Right lobe of liver (tissue), 6 donors: ENCODE measurements around the gene CNTN5. TPM values are rescaled to one million over a fixed set of nuclear protein-coding genes. Genes with fewer than 3 reads are reported as not detected.

Experiments used
- ATAC-seq, 4 donors: fragments of 200-7000 bp; cut with Tn5 transposase; one replicate each; pipeline ENCODE4 v1.9.1; 2020; ENCODE audit warnings: mild to moderate bottlenecking in 4 of 4, moderate library complexity in 4 of 4
- DNase-seq, 3 donors: peaks; one replicate each; pipeline ENCODE4 v3.0.0-alpha.2; 2020
- H3K27ac ChIP-seq, 3 donors: fragments of 200-600 bp; one replicate each; pipeline ENCODE4 v1.8.0; 2022
- H3K27me3 ChIP-seq, 2 donors: fragments of 200-600 bp; one replicate each; pipeline ENCODE4 v1.8.0; 2022
- H3K36me3 ChIP-seq, 4 donors: fragments of 200-600 bp; sonication (generic) in 1 of 4; one replicate each; pipeline versions ENCODE4 v1.5.1 to v1.8.0; 2017 to 2022; ENCODE audit warnings: control low read depth in 1 of 4
- H3K4me1 ChIP-seq, 4 donors: fragments of 200-600 bp; sonication (generic) in 1 of 4; one replicate each; pipeline versions ENCODE4 v1.5.1 to v1.8.0; 2017 to 2022; ENCODE audit warnings: control low read depth in 1 of 4
- H3K4me3 ChIP-seq, 3 donors: fragments of 200-600 bp; one replicate each; pipeline ENCODE4 v1.8.0; 2022
- H3K9me3 ChIP-seq, 4 donors: fragments of 200-600 bp; sonication (generic) in 1 of 4; one replicate each; pipeline versions ENCODE4 v1.5.1 to v1.8.0; 2017 to 2022; ENCODE audit warnings: control low read depth in 1 of 4
- POLR2A ChIP-seq: fragments of 450-650 bp; IDR thresholded peaks from one replicate; pipeline ENCODE4 v1.6.1; 2017; ENCODE audit warnings: antibody characterized with exemption, mild to moderate bottlenecking
- WGBS: methylation state at CpG from one replicate; pipeline ENCODE4 v1.1.6; 2018; ENCODE audit warnings: low coverage, low lambda C conversion rate; ENCODE audit not compliant: insufficient coverage; ENCODE audit errors: missing lambda C conversion rate; 5-methylcytosine and 5-hydroxymethylcytosine counted together
- intact Hi-C, 2 donors: fragments of 100-400 bp; cut with DNase I; formaldehyde crosslinking; loops; one replicate each; pipeline versions ENCODE4 v1.11.2 to v1.14.1; 2022
- total RNA-seq, 6 experiments: library from RNA; depleted of rRNA in 2 of 6; stranded (reverse); fragments of >200 nt in 2 of 6; fragmentation: NEBNext Ultra II Directional in 3 of 6; extraction: Animal tissue kit (Norgen Biotek cat#: 25700) in 3 of 6; gene quantifications; one replicate each; pipeline versions ENCODE4 v1.1.0 to v1.2.4, GENCODE V29; 2016 to 2023
- TF ChIP-seq, protein P1 (sequence below), 4 donors: fragments of 200-600 bp in 3 of 4; fragments of 450-650 bp in 1 of 4; IDR thresholded peaks; one replicate each; pipeline versions ENCODE4 v1.5.1 to v1.8.0; 2016 to 2022; ENCODE audit warnings: antibody characterized with exemption in 4 of 4, mild to moderate bottlenecking in 2 of 4
- donor health status: DM: no; HTN: yes; CAD: no.
- donor health status: DM: no; HTN: no; CAD: no.
- donor health status: DM: no; HTN: no; CAD: no.
- donor health status: DM: no; HTN: yes; CAD: no.
- donor health status: DM: no; HTN: yes; CAD: no.

CNTN5 gene
- total RNA-seq, 6 experiments from 2014 or later = 0.13 to 0.19 TPM; not detected in 4

DNA sequence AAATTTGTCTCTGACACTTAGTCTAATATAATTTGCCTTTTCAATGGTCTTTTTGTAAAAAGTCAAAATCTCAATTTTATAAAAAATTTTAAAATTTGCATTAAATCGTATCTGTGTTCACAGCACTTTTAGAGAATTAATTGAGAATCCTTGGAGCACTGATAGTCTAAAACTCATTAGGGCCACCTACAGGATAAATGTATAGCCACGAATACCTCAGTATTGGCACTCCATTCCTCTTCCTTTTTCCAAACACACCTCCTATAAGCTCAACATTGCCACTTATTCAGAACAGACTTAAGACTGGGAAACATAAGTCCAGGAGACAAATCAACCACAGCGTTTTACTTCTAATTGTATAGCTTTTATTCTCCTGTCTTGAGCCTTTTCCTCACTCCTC lies 890.4 kb downstream of the CNTN5 start:
- no peaks in the 10 kb centered on the region for H3K27me3 ChIP-seq
- no peak overlapping the region for H3K4me3 ChIP-seq
- H3K9me3 ChIP-seq = no peaks in the 10 kb centered on the region
- DNase-seq (no peak), ATAC-seq (no peak)
- H3K4me1 ChIP-seq = no peaks in the 10 kb centered on the region
- TF ChIP-seq, protein P1, sequence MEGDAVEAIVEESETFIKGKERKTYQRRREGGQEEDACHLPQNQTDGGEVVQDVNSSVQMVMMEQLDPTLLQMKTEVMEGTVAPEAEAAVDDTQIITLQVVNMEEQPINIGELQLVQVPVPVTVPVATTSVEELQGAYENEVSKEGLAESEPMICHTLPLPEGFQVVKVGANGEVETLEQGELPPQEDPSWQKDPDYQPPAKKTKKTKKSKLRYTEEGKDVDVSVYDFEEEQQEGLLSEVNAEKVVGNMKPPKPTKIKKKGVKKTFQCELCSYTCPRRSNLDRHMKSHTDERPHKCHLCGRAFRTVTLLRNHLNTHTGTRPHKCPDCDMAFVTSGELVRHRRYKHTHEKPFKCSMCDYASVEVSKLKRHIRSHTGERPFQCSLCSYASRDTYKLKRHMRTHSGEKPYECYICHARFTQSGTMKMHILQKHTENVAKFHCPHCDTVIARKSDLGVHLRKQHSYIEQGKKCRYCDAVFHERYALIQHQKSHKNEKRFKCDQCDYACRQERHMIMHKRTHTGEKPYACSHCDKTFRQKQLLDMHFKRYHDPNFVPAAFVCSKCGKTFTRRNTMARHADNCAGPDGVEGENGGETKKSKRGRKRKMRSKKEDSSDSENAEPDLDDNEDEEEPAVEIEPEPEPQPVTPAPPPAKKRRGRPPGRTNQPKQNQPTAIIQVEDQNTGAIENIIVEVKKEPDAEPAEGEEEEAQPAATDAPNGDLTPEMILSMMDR (IDR thresholded peaks at IDR 0.05) = no peak
- no peak for TF ChIP-seq POLR2A
- no peak overlapping the region for H3K27ac ChIP-seq
- no peaks in the 10 kb centered on the region for H3K36me3 ChIP-seq
- 29% methylated on average over 3 of the region's 3 CpGs for WGBS
- intact Hi-C loops = no loop called here

DNA sequence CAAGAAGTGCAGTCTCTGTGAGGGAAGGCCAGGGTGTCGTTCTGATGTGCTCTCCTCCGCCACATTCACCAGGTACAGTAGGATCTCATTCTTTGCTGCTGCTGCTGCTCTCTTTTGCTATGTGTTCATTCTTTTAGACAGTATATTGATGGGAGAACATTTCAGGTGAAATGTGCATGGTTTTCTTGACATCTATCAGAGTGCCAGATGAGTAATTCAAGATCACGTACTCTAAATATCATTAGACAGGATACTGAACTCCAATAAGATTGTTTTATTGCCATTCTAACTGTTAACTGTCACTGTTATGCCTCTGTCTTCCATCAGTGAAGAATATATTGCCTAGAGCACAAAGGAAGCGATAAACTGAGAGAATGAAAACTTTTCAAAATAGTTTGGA lies 895.3 kb downstream of the CNTN5 start:
- WGBS = 59% methylated on average over 4 of the region's 4 CpGs
- Histone ChIP-seq H3K4me3 (no peak overlapping the region), H3K9me3 (no peaks in the 10 kb centered on the region), H3K27me3 (no peaks in the 10 kb centered on the region), H3K36me3 (no peaks in the 10 kb centered on the region), H3K27ac (no peak overlapping the region), H3K4me1 (no peaks in the 10 kb centered on the region)
- DNase-seq (no peak), ATAC-seq (no peak)
- TF ChIP-seq POLR2A = no peak
- TF ChIP-seq, protein P1 (IDR thresholded peaks at IDR 0.05) = no peak
- intact Hi-C loops = no loop called here

GRCh38 chr11:99918761-99919160 lies 898.0 kb downstream of the CNTN5 start:
- Histone ChIP-seq H3K4me1 (no peaks in the 10 kb centered on the region), H3K27me3 (no peaks in the 10 kb centered on the region), H3K4me3 (no peak overlapping the region), H3K27ac (no peak overlapping the region), H3K9me3 (no peaks in the 10 kb centered on the region), H3K36me3 (no peaks in the 10 kb centered on the region)
- intact Hi-C loops = no loop called here
- TF ChIP-seq, protein P1 (IDR thresholded peaks at IDR 0.05) = no peak
- DNase-seq = no peak
- no peak for ATAC-seq
- WGBS = 48% methylated on average over 3 of the region's 3 CpGs

- Histone ChIP-seq H3K4me3 (no peak overlapping the region), H3K9me3 (no peaks in the 10 kb centered on the region), H3K4me1 (no peaks in the 10 kb centered on the region), H3K27ac (no peak overlapping the region), H3K36me3 (no peaks in the 10 kb centered on the region), H3K27me3 (no peaks in the 10 kb centered on the region)
- DNase-seq (no peak), ATAC-seq (no peak)
- intact Hi-C loops = no loop called here
- 58% methylated on average over 3 of the region's 3 CpGs for whole genome bisulfite sequencing
- TF ChIP-seq, protein P1 (IDR thresholded peaks at IDR 0.05) = no peak
- no peak for TF ChIP-seq POLR2A
Measured at GRCh38 chr11:99920956-99921355, 900.2 kb downstream of the CNTN5 start.

DNA sequence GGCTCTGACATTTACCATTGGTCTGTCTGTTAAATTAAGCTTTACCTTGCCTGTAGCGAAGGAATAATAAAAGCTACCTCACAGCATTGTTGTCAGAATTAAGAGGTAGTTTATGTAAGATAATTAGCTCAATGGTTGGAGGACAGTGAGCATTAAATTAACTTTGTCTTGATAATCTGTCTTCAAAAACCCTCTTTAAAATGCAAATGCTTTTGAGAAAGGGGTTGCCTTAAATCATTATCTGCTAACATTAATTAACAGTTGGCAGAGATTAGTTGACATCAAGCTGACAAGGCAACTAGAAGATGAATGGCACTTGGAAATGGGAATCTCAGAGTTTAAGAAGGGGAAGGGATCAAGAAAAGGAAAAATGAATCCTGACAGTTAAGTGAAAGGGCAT lies 905.2 kb downstream of the CNTN5 start:
- Histone ChIP-seq H3K4me3 (no peak overlapping the region), H3K27ac (no peak overlapping the region), H3K9me3 (no peaks in the 10 kb centered on the region), H3K36me3 (no peaks in the 10 kb centered on the region), H3K4me1 (no peaks in the 10 kb centered on the region), H3K27me3 (no peaks in the 10 kb centered on the region)
- 0% methylated on average over 1 of the region's 1 CpG for WGBS
- no peak for DNase-seq
- TF ChIP-seq, protein P1 (IDR thresholded peaks at IDR 0.05) = no peak
- intact Hi-C loops = no loop called here
- no peak for ATAC-seq
